IPS DF 4.7 (cell line): Measurements from ENCODE around the gene IFITM10.
"Not testable (repeated sequence)": the region's sequence is repeated elsewhere in the genome, so short reads cannot be mapped to it uniquely, and the experiment has no call there.

Experiments used
- DNase-seq: peaks from one replicate; pipeline ENCODE4 v3.0.0-alpha.2; 2013; ENCODE audit warnings: low spot score; ENCODE audit errors: extremely low read depth

The IFITM10 gene

DNA sequence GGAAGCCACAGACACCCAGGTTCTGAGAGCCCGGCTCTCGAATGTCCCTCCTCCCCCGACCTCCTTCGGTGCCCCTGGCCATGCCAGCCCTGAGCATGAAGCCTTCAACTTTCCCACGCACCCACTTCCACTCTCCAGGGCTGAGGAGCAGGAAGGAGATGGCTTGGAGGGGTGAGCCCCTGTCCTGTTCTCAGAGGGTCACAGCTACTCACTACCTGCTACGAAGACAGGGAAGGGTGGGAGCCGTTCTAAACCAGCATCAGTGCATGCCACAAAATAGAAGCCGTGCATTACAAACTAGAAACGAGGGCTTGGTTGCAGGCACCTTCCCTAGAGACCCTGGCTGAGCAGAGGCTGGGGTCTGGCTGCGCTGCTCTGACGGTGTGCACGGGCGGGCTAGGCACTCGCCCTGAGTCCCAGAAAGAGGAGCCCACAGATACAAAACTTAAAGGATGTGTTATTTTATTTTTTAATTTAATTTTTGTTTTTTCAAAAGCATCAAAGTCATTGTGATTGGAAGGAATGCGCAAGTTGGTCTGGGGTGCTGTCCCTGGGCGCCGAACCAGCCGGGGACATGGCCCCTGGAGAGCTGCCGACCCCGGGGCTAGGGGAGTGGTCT, 57.6 kb downstream of the IFITM10 start:
- DNase-seq: no peak

DNA sequence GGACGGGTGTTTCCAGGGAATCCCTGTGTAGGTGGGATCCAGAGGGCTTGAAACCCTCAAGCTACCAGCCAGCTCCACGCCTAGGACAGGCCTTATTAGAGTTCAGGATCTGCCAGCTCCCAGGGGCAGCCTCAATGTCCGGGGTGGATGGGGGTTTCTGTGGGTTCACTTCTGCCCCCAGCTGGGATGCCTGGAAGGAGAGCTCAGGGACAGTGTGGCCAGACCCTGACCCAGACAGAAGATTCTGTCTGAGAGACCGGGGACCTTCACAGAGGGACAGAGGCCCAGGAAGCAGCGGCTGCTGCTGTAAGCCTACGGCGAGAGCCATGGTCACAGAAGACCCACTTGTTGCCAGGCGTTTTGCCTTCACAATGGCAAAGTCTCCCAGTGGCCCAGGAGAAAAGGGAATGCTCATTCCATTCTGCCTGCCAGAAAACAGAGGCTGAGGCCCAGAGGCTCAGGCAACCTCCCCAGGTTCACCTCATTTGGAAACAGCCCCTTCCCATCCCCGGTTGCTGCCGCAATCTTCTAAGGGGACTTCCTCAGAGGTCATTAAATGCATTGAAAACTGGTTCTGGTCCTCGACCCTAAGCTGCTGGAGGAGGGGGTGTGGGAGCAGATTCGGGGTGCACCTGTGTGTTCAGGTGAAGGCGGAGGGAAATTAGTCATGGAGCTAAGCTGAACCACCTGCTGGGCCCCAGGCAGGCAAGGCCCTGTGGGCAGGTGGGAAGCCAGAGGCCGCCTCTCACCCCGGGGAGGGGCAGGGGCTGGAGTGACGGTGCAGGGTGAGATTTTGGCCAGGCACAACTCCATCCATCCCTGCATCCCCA, 58.3 kb downstream of the IFITM10 start:
- no peak for DNase-seq

DNA sequence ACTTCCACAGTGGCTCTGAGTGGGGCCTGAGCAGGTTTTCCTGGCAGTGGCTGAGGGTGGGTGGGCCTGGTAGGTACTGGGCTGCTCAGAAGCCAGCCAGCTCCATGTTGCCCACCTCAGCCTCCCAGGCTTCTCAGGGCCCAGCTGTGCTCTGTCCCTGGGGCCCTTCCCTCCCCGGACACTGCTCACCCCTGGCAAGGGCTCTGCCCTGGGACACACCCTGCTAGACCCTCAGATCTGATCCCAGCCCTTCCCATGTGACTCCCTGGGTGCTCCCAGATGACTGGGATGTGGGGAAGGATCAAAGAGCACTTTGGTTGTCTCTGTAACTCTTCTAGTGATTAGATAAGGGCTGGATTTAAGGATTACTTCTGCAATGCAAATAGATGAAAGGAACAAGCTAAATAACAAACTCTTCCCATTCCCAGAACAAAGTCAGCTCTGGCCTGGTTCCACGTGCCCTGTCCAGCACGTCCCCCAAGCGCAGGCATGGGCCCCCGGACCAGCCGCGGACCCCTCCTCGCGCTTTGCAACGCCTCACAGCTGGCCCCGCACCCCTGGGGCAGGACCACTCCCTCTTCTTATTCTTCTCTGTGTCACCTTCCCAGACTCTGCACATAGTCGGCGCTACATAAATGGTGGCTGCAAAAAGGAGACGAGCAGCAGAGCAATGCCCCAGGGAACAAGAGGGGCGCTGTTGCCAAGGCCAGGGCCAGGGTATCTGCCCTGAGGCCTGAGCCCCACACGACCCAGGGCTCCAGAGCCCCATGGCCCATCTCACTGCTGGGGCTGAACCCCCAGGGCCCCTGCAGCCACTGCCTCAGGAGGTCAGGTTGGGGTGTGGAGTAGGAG, 59.1 kb downstream of the IFITM10 start:
- DNase-seq: no peak

DNA sequence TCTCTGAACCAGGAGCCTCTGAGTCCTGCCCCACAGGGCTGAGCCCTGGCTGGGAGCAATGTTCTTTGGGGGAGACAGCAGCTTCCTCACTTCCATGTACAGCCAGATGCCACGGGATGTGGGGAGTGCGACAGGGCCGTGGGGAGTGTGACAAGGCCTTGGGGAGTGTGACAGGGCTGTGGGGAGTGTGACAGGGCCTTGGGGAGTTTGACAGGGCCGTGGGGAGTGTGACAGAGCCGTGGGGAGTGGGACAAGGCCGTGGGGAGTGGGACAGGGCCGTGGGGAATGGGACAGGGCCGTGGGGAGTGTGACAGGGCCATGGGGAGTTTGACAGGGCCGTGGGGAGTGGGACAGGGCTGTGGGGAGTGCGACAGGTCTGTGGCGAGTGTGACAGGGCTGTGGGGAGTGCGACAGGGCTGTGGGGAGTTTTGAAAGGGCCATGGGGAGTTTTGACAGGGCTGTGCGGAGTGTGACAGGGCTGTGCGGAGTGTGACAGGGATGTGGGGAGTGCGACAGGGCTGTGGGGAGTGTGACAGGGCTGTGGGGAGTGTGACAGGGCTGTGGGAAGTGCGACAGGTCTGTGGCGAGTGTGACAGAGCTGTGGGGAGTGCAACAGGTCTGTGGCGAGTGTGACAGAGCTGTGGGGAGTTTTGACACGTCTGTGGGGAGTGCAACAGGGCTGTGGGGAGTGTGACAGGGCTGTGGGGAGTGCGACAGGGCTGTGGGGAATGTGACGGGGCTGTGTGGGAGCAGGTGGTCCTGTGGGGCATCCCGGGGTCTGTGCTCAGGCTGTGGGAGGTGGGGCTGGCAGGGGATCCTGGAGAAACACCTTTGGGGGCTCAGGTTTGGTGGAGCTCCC, 60.0 kb downstream of the IFITM10 start:
- no peak for DNase-seq

DNA sequence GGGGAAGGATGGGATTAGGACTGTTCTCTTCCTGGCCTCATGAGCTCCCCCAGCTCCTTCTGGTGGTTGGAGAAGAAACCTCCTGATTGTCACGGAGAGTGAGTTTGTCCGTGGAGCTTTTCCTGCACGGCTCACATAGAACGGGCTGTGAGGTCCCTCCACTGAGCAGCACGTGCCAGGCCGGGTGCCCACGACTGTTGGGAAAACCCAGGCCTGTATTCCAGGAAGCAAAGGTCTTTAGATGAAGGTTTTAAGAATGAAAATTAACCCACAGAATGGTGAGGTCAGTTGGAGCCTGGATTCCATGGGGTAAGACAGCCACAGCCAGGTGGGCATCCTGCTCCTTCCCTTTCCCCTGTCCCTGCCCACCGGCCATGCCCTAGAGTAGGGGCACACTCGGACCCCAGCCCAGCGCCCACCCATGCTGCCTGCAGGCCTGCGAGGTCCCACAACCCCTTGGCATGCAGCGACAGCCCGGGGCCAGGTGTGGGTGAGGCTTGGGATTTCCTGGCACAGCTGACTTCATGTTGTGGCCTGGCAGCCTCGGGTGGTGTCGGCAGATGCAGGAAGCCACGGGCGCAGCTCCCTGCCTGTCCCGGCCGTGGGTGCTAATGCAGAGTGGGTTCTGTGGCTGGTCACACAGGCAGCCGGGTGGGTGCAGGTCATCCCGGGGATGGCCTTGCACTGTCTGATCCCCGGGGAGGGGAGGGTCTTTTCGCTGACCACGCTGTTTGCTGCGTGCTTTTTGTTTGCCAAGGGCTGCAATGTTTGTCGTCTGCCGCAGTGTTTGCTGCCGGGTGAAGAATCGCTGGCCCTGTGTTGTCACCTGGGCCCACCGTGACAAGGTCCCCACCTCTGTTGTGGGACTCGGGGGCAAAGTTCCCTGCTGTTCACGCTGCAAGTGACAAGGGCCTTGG, 60.9 kb downstream of the IFITM10 start:
- DNase-seq: not testable (repeated sequence)

DNA sequence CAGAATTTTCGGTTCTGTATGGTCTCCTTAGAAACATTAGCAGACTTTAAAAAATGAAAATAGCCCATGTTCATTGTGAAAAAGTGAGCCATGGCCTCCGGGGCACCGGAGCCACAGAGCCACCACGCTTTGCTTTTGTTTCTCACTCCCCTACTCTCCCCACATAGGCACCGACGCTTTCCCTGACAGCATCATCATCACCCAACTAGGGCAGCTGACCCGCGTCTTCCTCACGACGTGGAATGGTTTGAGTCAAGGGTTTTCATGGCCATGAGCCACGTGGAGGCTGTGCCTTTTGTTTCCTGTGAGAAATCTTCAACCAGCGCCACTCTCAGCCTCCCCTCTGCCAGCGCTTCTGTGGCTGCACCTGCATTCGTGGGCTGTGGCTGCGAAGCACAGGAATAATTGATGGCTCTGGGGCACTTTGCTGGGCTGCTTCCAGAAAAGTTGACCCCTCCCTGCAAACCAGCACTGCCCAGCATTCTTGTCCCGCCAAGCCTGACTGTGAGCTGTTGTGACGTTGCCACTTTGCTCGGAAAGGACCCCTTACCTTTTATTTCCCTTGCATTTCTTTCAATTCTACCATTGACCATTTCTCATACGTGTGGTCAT, 62.0 kb downstream of the IFITM10 start:
- not testable (repeated sequence) for DNase-seq

DNA sequence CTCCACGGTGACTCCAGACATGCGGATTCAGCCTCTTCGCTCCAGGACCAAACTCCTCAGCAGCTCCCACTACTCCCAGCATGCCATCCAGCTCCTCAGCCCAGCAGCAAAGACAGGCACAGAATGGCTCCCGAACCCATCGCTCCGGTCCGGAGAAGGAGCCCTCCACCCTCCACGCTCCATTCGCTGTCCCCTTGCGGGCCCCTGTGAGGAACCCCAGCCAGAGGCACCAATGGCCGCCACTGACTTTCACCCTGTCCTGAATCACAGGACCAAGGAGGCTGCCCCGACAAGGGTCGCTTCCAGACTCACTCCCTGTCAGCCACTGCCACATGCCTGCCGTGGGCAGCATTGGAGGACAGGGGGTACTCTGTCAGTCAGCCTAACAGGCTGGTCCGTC, 64.2 kb downstream of the IFITM10 start:
- DNase-seq: not testable (repeated sequence)

DNA sequence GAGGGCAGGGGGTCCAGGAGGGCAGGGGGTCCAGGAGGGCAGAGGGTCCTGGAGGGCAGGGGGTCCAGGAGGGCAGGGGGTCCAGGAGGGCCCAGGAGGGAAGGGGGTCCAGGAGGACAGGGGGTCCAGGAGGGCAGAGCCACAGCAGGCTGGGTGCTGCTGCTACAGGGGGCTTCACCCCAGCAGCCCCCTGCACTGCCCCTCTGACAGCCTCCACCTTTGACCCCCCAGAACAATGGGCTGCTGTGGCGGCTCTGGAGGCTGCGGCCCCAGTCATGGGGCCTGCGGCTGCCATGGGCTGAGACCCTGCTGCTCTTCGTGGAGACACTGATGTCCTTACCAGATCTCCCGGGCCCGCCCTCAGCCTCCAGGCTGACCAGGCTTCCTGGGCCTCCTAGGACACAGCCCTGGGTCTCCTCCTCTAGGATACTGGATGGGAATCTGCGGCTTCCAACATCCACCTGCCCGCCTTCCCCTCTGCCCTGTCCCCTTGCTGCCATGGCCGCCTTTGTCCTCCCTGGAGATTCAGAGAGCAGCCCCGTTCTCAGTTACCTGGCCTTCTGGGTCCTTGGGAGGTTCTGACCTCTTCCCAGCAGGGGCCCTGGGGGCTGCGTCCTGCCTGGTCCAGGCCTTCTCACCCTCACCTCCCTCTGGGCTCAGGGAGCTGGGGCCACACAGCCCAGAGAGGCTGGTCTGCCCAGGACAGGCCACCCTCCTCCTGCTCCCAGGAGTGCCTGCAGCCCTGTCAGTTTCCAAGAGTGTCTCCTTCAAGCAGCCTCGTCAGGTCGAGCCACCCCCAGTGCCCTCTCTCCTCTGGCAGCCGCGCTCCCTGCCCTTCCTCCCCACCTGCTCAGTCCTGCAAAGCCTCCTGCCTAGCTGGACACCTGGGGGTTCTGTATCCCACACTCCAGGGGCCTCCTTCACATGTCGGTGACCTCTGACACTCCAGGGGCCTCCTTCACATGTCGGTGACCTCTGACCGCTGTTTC, 65.2 kb downstream of the IFITM10 start:
- not testable (repeated sequence) for DNase-seq

DNA sequence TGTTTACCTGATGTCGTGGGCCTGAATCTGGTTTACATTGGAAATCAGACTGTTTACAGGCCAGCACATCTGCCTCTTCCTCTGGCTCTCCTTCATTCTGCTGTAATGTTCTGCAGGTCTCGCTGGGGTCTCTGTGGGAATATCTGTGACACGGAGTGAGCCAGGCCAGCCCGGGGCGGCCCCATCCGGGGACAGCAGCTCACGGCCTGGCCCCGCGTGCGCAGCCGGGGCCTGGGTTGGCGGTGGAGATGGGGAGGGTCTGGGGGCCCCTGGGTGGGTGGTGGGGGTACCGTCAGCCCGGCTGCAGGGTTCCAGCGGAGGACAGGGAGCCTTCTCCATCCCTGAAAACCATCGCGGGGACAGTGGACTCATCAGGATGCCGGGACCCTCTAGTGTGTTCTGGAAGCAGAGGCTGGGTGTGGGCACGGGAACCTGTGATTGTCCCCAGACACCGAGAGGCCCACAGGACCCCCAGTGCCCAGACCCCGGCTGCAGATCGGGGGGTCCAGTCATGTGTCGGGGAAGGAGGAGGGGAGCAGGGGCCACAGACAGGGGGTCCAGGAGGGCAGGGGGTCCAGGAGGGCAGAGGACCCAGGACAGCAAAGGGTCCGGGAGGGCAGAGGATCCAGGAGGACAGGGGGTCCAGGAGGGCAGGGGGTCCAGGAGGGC, 66.4 kb downstream of the IFITM10 start:
- not testable (repeated sequence) for DNase-seq

DNA sequence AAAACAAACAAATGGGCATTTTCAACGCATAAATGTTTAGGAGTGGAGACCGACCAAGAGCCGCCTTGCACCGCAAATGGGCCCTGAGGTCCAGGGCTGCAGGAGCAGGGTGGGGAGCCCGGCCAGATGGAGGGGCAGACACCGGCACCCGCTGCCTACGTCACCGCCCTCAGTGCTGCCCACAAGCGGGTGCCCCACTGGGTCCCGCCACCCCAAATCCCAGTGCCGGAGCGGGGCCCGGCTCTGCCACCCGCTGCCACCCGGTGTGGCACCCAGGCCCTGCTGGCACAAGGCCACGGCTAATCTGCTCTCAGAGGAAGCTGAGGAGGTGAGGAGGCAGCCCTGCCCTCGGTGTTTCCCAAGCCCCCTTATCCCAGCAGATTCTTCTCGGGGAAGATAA, 67.2 kb downstream of the IFITM10 start:
- DNase-seq: not testable (repeated sequence)
